HepG2 (cell line): ENCODE data around the gene EMILIN3. TPM values are rescaled to one million over a fixed set of nuclear protein-coding genes. Genes with fewer than 3 reads are reported as not detected.

Source experiments
- ETS1 ChIP-seq: sonication (generic); formaldehyde crosslinking; IDR thresholded peaks from 2 replicates; pipeline ENCODE4 v1.4.0; 2020; ENCODE audit warnings: missing genetic modification reagents
- FOXP1 ChIP-seq, 2 experiments: fragments of 450-650 bp in 1 of 2; IDR thresholded peaks; 2 replicates each; pipeline ENCODE4 v1.6.1; 2017 to 2018; ENCODE audit warnings: antibody characterized with exemption in 1 of 2
- HMG20A ChIP-seq: IDR thresholded peaks from 2 replicates; pipeline ENCODE4 v1.6.1; 2016; ENCODE audit warnings: borderline replicate concordance
- MAFK ChIP-seq, 2 experiments: IDR thresholded peaks in 1 of 2; conservative IDR thresholded peaks in 1 of 2; 2 replicates each; pipeline ENCODE4 v1.6.1; 2011; ENCODE audit warnings: improper control_type of control experiment in 2 of 2, low read length in 2 of 2
- MIER3 ChIP-seq: IDR thresholded peaks from 2 replicates; pipeline ENCODE4 v1.6.1; 2016; ENCODE audit warnings: missing compliant biosample characterization, borderline replicate concordance
- MTA1 ChIP-seq: sonication (generic); formaldehyde crosslinking; IDR thresholded peaks from 2 replicates; pipeline ENCODE4 v1.4.0; 2020; ENCODE audit warnings: missing genetic modification reagents, mild to moderate bottlenecking, borderline replicate concordance
- WIZ ChIP-seq: sonication (generic); formaldehyde crosslinking; IDR thresholded peaks from 2 replicates; pipeline ENCODE4 v1.5.1; 2020; ENCODE audit warnings: mild to moderate bottlenecking, missing genetic modification reagents
- ZNF432 ChIP-seq: sonication (generic); formaldehyde crosslinking; IDR thresholded peaks from 2 replicates; pipeline ENCODE4 v1.5.0; 2020; ENCODE audit warnings: missing genetic modification reagents, mild to moderate bottlenecking, borderline replicate concordance
- ZNF563 ChIP-seq: sonication (generic); formaldehyde crosslinking; IDR thresholded peaks from 2 replicates; pipeline ENCODE4 v1.8.0; 2022; ENCODE audit warnings: mild to moderate bottlenecking, moderate library complexity, missing genetic modification reagents
- ZNF687 ChIP-seq: sonication (generic); formaldehyde crosslinking; IDR thresholded peaks from 2 replicates; pipeline ENCODE4 v1.5.1; 2020; ENCODE audit warnings: mild to moderate bottlenecking, missing genetic modification reagents, moderate library complexity
- ZNF891 ChIP-seq: sonication (generic); formaldehyde crosslinking; IDR thresholded peaks from 2 replicates; pipeline ENCODE4 v1.5.0; 2020; ENCODE audit warnings: mild to moderate bottlenecking, missing genetic modification reagents
- ZSCAN30 ChIP-seq: sonication (generic); formaldehyde crosslinking; IDR thresholded peaks from 2 replicates; pipeline ENCODE4 v1.5.0; 2020; ENCODE audit warnings: mild to moderate bottlenecking, missing genetic modification reagents
- polyA plus RNA-seq, 8 experiments: library from polyadenylated mRNA; depleted of rRNA in 3 of 8; stranded (reverse) in 7 of 8; unstranded in 1 of 8; fragments of >200 nt; fragmentation: Illumina TruSeq in 4 of 8; extraction: Trizol in 4 of 8; gene quantifications; 2 replicates each; pipeline versions ENCODE4 v1.2.1 to v1.2.3, GENCODE V29; 2011 to 2016; ENCODE audit warnings: low read depth in 4 of 8, missing spikeins in 1 of 8, mixed read lengths in 1 of 8; ENCODE audit not compliant: insufficient read depth in 1 of 8
- total RNA-seq, 5 experiments: library from RNA; depleted of rRNA; stranded (reverse); fragments of >200 nt; fragmentation: Illumina TruSeq; extraction: Trizol; gene quantifications; 2 replicates each; pipeline ENCODE4 v1.2.3, GENCODE V29; 2016; ENCODE audit warnings: low read depth in 1 of 5
- TF ChIP-seq, protein P1 (sequence below): sonication (generic); formaldehyde crosslinking; IDR thresholded peaks from 2 replicates; pipeline ENCODE4 v1.9.0; 2021; ENCODE audit warnings: missing genetic modification reagents, mild to moderate bottlenecking, borderline replicate concordance
- TF ChIP-seq, protein P2 (sequence below): sonication (generic); formaldehyde crosslinking; IDR thresholded peaks from 2 replicates; pipeline ENCODE4; 2020; ENCODE audit warnings: missing genetic modification reagents, mild to moderate bottlenecking, borderline replicate concordance
- TF ChIP-seq, protein P3 (sequence below): sonication (generic); formaldehyde crosslinking; conservative IDR thresholded peaks from 2 replicates; pipeline ENCODE4 v1.4.0; 2020; ENCODE audit warnings: missing genetic modification reagents

EMILIN3 gene
- total and polyA plus RNA-seq, 2 of the 13 experiments (the other 11 are each of a cell fraction or from before 2014, with no cell fraction given), result 0.25 to 0.29 TPM

- TF ChIP-seq ZNF432 (CRISPR knock-in tag) (no peak), ZNF687 (peak; percentile 86), ZNF563 (CRISPR knock-in tag) (peak; percentile 87), MAFK (conservative IDR thresholded peaks at IDR 0.05 in 1 of 2, IDR thresholded peaks at IDR 0.05 in 1 of 2; ENCODE audit: low read length in 2 of 2) (no peak), ETS1 (CRISPR knock-in tag) (0 out of 2 replicates have a peak, but pooled peaks have one; percentile 49), ZSCAN30 (CRISPR knock-in tag) (0 out of 2 replicates have a peak, but pooled peaks have one; percentile 53), WIZ (no peak; the same call in 1 of the 2 replicates), FOXP1 (IDR thresholded peaks at IDR 0.05) (no peak), FOXP1 (CRISPR knock-in tag; IDR thresholded peaks at IDR 0.05) (no peak), ZNF891 (CRISPR knock-in tag) (peak; percentile 95), HMG20A (CRISPR knock-in tag) (no peak), MIER3 (CRISPR knock-in tag) (0 out of 2 replicates have a peak, but pooled peaks have one; percentile 50), MTA1 (peak; percentile 94; the same call in 1 of the 2 replicates)
- TF ChIP-seq, protein P1, sequence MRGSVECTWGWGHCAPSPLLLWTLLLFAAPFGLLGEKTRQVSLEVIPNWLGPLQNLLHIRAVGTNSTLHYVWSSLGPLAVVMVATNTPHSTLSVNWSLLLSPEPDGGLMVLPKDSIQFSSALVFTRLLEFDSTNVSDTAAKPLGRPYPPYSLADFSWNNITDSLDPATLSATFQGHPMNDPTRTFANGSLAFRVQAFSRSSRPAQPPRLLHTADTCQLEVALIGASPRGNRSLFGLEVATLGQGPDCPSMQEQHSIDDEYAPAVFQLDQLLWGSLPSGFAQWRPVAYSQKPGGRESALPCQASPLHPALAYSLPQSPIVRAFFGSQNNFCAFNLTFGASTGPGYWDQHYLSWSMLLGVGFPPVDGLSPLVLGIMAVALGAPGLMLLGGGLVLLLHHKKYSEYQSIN (CRISPR knock-in tag), result no peak
- TF ChIP-seq, protein P2, sequence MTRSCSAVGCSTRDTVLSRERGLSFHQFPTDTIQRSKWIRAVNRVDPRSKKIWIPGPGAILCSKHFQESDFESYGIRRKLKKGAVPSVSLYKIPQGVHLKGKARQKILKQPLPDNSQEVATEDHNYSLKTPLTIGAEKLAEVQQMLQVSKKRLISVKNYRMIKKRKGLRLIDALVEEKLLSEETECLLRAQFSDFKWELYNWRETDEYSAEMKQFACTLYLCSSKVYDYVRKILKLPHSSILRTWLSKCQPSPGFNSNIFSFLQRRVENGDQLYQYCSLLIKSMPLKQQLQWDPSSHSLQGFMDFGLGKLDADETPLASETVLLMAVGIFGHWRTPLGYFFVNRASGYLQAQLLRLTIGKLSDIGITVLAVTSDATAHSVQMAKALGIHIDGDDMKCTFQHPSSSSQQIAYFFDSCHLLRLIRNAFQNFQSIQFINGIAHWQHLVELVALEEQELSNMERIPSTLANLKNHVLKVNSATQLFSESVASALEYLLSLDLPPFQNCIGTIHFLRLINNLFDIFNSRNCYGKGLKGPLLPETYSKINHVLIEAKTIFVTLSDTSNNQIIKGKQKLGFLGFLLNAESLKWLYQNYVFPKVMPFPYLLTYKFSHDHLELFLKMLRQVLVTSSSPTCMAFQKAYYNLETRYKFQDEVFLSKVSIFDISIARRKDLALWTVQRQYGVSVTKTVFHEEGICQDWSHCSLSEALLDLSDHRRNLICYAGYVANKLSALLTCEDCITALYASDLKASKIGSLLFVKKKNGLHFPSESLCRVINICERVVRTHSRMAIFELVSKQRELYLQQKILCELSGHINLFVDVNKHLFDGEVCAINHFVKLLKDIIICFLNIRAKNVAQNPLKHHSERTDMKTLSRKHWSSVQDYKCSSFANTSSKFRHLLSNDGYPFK, result peak; percentile 46; the same call in 1 of the 2 replicates
- TF ChIP-seq, protein P3, sequence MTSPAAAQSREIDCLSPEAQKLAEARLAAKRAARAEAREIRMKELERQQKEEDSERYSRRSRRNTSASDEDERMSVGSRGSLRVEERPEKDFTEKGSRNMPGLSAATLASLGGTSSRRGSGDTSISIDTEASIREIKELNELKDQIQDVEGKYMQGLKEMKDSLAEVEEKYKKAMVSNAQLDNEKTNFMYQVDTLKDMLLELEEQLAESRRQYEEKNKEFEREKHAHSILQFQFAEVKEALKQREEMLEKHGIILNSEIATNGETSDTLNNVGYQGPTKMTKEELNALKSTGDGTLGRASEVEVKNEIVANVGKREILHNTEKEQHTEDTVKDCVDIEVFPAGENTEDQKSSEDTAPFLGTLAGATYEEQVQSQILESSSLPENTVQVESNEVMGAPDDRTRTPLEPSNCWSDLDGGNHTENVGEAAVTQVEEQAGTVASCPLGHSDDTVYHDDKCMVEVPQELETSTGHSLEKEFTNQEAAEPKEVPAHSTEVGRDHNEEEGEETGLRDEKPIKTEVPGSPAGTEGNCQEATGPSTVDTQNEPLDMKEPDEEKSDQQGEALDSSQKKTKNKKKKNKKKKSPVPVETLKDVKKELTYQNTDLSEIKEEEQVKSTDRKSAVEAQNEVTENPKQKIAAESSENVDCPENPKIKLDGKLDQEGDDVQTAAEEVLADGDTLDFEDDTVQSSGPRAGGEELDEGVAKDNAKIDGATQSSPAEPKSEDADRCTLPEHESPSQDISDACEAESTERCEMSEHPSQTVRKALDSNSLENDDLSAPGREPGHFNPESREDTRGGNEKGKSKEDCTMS (CRISPR knock-in tag), result no peak
These were observed 49.7 kb downstream of the EMILIN3 start (continued) for GRCh38 chr20:41316602-41317545.
